PC-9 (cell line): Measurements from ENCODE around the gene ARHGEF1.

Source experiments
- CTCF ChIP-seq: fragments of 200-600 bp; sonication (generic); conservative IDR thresholded peaks from 2 replicates; pipeline ENCODE4 v1.6.1; 2017; ENCODE audit warnings: mixed run types, antibody characterized with exemption, mild to moderate bottlenecking, moderate library complexity
- EZH2 ChIP-seq: fragments of 200-600 bp; sonication (generic); IDR thresholded peaks from 2 replicates; pipeline ENCODE4 v1.8.0; 2017; ENCODE audit warnings: antibody characterized with exemption, low read depth

GRCh38 chr19:41904118-41904870 lies 21.3 kb downstream of the ARHGEF1 start:
- TF ChIP-seq CTCF, result no peak
- no peak for TF ChIP-seq EZH2
